Activated CD8-positive, alpha-beta memory T cell treated with anti-CD3 and anti-CD28 coated beads, Interleukin-2, amount 50 U/mL, for 24 hours (primary cell): ENCODE results near the gene KRT35.
"Not testable (repeated sequence)": the region's sequence is repeated elsewhere in the genome, so short reads cannot be mapped to it uniquely, and the experiment has no call there.

ENCODE experiments used
- DNase-seq: peaks from one replicate; pipeline ENCODE4 v3.0.0-alpha.2; 2020; ENCODE audit errors: extremely low read depth

The KRT35 gene

GRCh38 chr17:41453066-41453465, 27.9 kb downstream of the KRT35 start:
- DNase-seq, result no peak

GRCh38 chr17:41452281-41452680, 28.7 kb downstream of the KRT35 start:
- no peak for DNase-seq

GRCh38 chr17:41451154-41451728, 29.7 kb downstream of the KRT35 start:
- no peak for DNase-seq

- DNase-seq, result no peak
Observed at GRCh38 chr17:41449008-41449407, 31.9 kb downstream of the KRT35 start.

- no peak for DNase-seq
Observed at GRCh38 chr17:41448506-41448905, 32.4 kb downstream of the KRT35 start.

- DNase-seq, result no peak
Observed at GRCh38 chr17:41446806-41447205, 34.1 kb downstream of the KRT35 start.

- no peak for DNase-seq
Observed at GRCh38 chr17:41444640-41445039, 36.3 kb downstream of the KRT35 start.

GRCh38 chr17:41444186-41444585, 36.8 kb downstream of the KRT35 start:
- no peak for DNase-seq

- DNase-seq, result no peak
Observed at GRCh38 chr17:41442739-41443138, 38.2 kb downstream of the KRT35 start.

- no peak for DNase-seq
Observed at GRCh38 chr17:41440531-41441033, 40.4 kb downstream of the KRT35 start, which contains the start of gene KRT38. KRT38 (minus strand) TSS chr17:41440983; CDS start chr17:41440921, 62 bp downstream.

- DNase-seq, result no peak
Observed at GRCh38 chr17:41439375-41439774, 41.6 kb downstream of the KRT35 start.

- DNase-seq, result no peak
Observed at GRCh38 chr17:41437769-41438168, 43.2 kb downstream of the KRT35 start.

GRCh38 chr17:41437254-41437653, 43.7 kb downstream of the KRT35 start:
- DNase-seq, result no peak

GRCh38 chr17:41434415-41434814, 46.5 kb downstream of the KRT35 start:
- DNase-seq, result no peak

GRCh38 chr17:41434005-41434404, 46.9 kb downstream of the KRT35 start:
- DNase-seq, result no peak

GRCh38 chr17:41433586-41433985, 47.4 kb downstream of the KRT35 start:
- no peak for DNase-seq

GRCh38 chr17:41430376-41430775, 50.6 kb downstream of the KRT35 start:
- DNase-seq, result not testable (repeated sequence)

GRCh38 chr17:41429667-41430066, 51.3 kb downstream of the KRT35 start:
- DNase-seq, result no peak

GRCh38 chr17:41428591-41429291, 52.2 kb downstream of the KRT35 start:
- DNase-seq, result no peak
